ENCODE measurements around the gene BTN3A1.

- TF ChIP-seq EZH2phosphoT487 (IDR thresholded peaks at IDR 0.05; ENCODE audit: borderline replicate concordance, low read depth, low read length) (no peak), CTCF (conservative IDR thresholded peaks at IDR 0.05; ENCODE audit: low read length) (no peak)
These were observed 29.4 kb downstream of the BTN3A1 start for GRCh38 chr6:26431258-26432172.

Measured in OCI-LY7 (cell line).